ENCODE data around the gene ANKMY1.

GRCh38 chr2:240558236-240558761 is 511 bp upstream of the ANKMY1 start:
- TF ChIP-seq CTCF (IDR thresholded peaks at IDR 0.05) (no peak), POLR2A (IDR thresholded peaks at IDR 0.05) (no peak)

Measured in lower leg skin (tissue), 3 donors.